ENCODE results near the gene EFEMP1.

EFEMP1 gene

DNA sequence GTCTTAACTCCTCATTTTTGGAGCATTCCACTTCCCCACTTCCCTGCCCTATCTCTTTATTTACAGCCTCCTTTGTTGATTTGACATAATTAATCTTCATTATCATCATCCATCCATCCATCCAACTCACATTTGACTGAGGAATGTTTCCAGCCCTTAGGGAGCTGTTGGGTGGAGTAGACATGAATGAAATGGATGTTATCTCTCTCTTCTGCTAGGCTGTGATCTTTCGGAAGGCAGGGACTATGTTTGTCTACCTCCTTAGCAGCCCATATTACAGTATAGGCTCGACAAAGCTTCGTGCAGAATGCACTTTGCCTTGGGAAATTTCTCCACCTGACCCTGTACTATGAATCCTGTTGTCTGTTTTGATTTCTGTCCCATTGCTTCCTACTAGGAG, 7.7 kb upstream of the EFEMP1 start:
- DNase-seq (ENCODE audit: insufficient read length) (no peak), FAIRE-seq (no peak)
- no peak for TF ChIP-seq POLR2AphosphoS5 (IDR thresholded peaks at IDR 0.05; ENCODE audit: low read depth, low read length)
- no peak for TF ChIP-seq TAF1 (IDR thresholded peaks at IDR 0.05; ENCODE audit: borderline replicate concordance, low read depth, low read length)
- TF ChIP-seq POLR2A (IDR thresholded peaks at IDR 0.05; ENCODE audit: low read depth, low read length), result no peak

DNA sequence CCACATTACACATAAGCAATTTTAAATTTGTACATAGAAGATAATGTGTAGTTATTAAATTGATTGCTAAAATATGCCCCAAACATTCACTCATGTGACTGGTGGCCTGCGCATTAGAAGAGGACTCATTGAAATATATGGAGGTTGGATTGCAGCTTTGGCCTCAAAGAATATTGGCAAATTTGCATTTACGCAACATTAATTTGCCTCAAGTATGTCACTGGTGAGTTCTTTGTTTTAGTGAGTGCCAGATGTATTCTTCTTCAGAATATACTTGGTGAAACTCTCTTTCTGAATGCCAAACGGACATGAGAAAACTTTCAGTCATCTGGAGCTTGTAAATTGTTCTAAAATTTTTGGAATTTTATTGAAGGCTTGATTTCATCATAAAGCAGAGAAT, 5.9 kb upstream of the EFEMP1 start:
- TF ChIP-seq POLR2A (IDR thresholded peaks at IDR 0.05; ENCODE audit: low read depth, low read length) (no peak), TAF1 (IDR thresholded peaks at IDR 0.05; ENCODE audit: borderline replicate concordance, low read depth, low read length) (no peak), POLR2AphosphoS5 (IDR thresholded peaks at IDR 0.05; ENCODE audit: low read depth, low read length) (no peak)
- DNase-seq (ENCODE audit: insufficient read length) (no peak), FAIRE-seq (no peak)

DNA sequence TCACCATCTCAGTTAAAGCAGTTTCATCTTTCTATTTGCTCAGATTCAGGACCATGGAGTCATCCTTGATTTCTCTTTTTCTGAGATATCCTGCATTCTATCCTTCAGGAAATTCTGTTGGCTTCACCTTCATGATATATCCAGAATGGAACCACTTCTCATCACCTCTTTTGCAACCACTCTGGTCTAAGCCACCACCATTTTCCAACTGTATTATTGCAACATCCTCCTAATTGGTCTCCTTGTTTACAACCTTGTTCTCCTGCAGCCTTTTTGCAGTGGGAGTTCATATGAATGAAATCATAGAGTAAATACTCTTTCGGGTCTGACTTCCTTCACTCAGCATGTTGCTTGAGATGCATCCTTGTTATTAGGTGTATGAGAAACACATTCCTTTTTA, 3.4 kb upstream of the EFEMP1 start:
- TF ChIP-seq POLR2A (IDR thresholded peaks at IDR 0.05; ENCODE audit: low read depth, low read length) (no peak), POLR2AphosphoS5 (IDR thresholded peaks at IDR 0.05; ENCODE audit: low read depth, low read length) (no peak), TAF1 (IDR thresholded peaks at IDR 0.05; ENCODE audit: borderline replicate concordance, low read depth, low read length) (no peak)
- DNase-seq (ENCODE audit: insufficient read length) (no peak), FAIRE-seq (no peak)

DNA sequence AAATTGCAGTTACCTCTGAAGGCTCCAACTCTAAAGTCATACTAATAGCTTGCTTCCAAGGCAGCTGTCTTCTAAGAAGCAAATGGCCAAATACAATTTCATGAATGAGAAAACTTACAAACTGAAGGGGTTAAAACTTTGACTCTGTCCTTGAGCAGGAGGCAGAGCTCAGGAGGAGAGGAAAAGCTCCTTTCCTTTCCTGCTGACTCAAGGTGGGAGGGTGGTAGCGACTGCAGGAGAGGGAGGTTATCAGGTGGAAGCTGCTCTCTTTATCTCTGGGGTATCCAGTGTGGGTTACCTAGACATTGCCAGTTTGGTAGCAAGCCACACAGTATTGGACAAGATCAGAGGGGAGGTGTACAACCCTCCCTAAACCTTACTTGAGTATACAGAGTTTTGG, 2.7 kb upstream of the EFEMP1 start:
- DNase-seq (ENCODE audit: insufficient read length) (no peak), FAIRE-seq (no peak)
- TF ChIP-seq POLR2A (IDR thresholded peaks at IDR 0.05; ENCODE audit: low read depth, low read length) (no peak), POLR2AphosphoS5 (IDR thresholded peaks at IDR 0.05; ENCODE audit: low read depth, low read length) (no peak), TAF1 (IDR thresholded peaks at IDR 0.05; ENCODE audit: borderline replicate concordance, low read depth, low read length) (no peak)

DNA sequence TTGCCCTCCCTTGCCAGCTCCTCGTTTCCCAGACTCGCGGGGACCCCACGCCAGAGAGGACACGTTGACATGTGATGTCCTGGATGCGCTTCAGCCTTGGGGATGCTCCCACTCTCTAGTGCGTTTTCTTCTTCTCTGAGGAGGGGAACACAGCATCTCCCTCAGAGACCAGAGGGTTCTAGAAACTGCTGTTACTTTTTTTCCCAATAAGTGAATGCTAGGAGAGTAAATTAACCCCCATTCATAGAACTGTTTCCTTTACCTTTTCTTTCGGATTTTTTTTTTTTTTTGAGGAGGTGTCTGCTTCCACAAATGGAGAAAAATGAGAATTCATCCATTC, 370 bp upstream of the EFEMP1 start:
- TF ChIP-seq POLR2AphosphoS5 (IDR thresholded peaks at IDR 0.05; ENCODE audit: low read depth, low read length) (no peak), POLR2A (IDR thresholded peaks at IDR 0.05; ENCODE audit: low read depth, low read length) (no peak), TAF1 (IDR thresholded peaks at IDR 0.05; ENCODE audit: borderline replicate concordance, low read depth, low read length) (no peak)
- DNase-seq (ENCODE audit: insufficient read length) (no peak), FAIRE-seq (no peak)

DNA sequence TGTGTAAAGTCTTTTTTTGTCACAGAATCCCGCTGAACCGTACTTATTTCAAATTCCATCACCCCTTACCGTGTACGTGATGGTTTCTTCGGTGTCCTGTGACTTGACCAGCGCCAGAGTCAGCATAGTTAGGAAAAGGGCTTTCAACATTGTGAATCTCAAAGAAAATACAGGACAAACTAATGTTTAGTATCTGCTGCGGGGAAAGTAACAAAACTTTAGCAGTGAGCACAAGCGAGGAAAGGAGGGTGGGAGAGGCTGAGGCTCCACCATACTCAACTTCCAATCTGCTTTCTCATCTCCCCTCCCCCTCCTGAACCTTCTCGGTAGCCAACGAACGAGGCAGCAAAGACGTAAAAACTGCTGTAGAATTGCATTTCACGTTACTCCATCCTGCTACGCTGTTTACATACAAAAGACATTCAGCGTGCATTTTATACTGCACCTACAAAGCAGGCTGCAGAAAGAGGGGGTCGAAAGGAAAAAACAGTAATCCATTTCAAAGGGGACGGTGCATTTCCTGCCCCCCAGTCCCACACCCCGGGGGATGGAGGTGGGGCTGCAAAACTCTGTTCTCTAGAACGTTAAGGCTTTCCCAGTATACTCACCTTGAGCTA, 1.2 kb downstream of the EFEMP1 start:
- TF ChIP-seq POLR2AphosphoS5 (IDR thresholded peaks at IDR 0.05; ENCODE audit: low read depth, low read length) (no peak), POLR2A (IDR thresholded peaks at IDR 0.05; ENCODE audit: low read depth, low read length) (no peak), TAF1 (IDR thresholded peaks at IDR 0.05; ENCODE audit: borderline replicate concordance, low read depth, low read length) (no peak)
- FAIRE-seq, result no peak
- DNase-seq (ENCODE audit: insufficient read length), result no peak

DNA sequence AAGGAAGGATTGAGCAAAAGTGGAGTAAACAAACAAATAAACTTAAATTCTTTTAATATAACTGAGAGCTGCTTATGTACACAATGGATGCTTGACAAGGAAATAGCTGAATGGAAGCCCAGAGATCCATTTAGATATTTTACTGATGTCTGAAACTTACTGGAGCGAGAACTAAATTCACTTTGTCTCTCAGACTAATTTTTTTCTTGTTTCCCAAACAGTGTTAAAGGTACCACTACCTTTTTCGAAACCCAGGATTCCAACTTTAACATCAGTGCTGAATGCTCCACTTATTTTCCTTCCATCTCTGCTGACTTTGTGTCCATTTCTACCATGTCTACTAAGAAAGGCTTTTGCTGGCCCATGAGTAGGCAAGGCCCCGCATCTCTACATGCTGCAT, 4.0 kb downstream of the EFEMP1 start:
- no peak for FAIRE-seq
- no peak for DNase-seq (ENCODE audit: insufficient read length)
- TF ChIP-seq POLR2A (IDR thresholded peaks at IDR 0.05; ENCODE audit: low read depth, low read length), result no peak
- TF ChIP-seq TAF1 (IDR thresholded peaks at IDR 0.05; ENCODE audit: borderline replicate concordance, low read depth, low read length), result no peak
- no peak for TF ChIP-seq POLR2AphosphoS5 (IDR thresholded peaks at IDR 0.05; ENCODE audit: low read depth, low read length)

DNA sequence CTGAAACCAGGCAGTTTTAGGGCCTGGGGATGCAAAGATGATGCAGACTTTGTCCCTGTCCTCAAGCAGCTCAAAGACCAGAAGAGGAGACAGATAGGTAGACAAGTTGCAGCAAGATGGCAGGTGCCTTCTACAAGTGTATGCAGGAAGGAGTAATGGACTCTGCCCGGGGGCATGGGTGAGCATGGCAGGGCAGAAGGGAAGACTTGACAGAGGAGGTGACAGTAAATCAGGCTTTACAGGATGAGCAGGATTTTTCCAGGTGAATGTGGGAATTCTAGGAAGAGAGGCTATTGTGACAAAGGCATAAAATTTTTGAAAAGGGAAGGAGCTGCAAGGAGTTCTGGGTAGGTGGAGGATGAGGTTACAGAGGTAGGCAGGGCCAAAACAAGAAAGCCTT, 4.7 kb downstream of the EFEMP1 start:
- FAIRE-seq, result no peak
- no peak for DNase-seq (ENCODE audit: insufficient read length)
- TF ChIP-seq TAF1 (IDR thresholded peaks at IDR 0.05; ENCODE audit: borderline replicate concordance, low read depth, low read length), result no peak
- no peak for TF ChIP-seq POLR2AphosphoS5 (IDR thresholded peaks at IDR 0.05; ENCODE audit: low read depth, low read length)
- TF ChIP-seq POLR2A (IDR thresholded peaks at IDR 0.05; ENCODE audit: low read depth, low read length), result no peak

DNA sequence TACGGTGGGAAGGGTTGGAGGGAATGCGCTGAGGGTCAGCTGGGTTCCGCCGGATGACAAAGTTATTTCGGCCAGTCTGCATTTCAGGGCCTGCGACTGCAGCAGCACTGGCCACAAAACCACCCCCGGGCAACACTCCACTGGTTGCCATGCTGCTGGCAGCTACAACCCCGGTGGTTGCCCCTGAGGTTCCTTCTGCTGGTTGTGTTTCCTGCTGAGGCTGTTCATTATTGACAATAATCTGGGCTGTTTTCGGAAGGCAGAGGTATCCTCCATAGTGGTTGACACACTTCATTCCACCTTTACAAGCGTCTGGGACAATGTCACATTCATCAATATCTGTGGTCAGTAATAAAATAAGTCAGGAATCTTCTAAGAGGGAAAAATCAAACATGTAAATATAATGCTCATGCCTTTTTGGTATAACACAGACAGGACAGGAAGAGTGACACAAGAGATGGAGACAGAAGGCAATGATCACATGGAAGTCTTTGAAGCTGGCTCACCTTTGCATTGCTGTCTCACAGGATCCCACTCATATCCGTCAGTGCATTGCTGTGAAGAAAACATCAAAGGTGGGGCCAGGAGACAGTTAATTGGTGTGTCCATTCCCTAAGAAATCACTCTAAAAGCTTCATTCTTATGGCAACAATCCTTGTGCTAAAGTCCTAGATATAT, 5.7 kb downstream of the EFEMP1 start:
- FAIRE-seq (no peak), DNase-seq (ENCODE audit: insufficient read length) (no peak)
- no peak for TF ChIP-seq POLR2A (IDR thresholded peaks at IDR 0.05; ENCODE audit: low read depth, low read length)
- TF ChIP-seq POLR2AphosphoS5 (IDR thresholded peaks at IDR 0.05; ENCODE audit: low read depth, low read length), result no peak
- no peak for TF ChIP-seq TAF1 (IDR thresholded peaks at IDR 0.05; ENCODE audit: borderline replicate concordance, low read depth, low read length)

DNA sequence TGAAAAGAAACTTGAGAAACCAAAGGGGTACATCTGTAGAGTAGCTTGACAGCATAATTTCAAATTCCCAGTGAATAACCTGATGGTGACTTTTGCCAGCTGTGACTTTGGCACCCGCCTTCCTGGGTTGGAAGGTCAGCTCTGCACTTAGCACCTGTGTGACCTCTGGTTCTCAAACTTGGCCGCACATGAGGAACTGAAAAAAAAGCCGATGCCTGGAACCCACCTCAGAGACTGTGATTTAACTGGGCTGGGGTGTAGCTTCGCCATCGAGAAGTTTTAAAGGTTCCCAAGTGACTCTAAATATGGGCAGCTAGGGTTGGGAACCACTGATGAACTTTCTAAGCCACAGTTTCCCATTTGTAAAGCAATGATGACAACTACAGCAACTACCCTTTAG, 6.5 kb downstream of the EFEMP1 start:
- DNase-seq (ENCODE audit: insufficient read length) (no peak), FAIRE-seq (no peak)
- TF ChIP-seq TAF1 (IDR thresholded peaks at IDR 0.05; ENCODE audit: borderline replicate concordance, low read depth, low read length), result no peak
- TF ChIP-seq POLR2A (IDR thresholded peaks at IDR 0.05; ENCODE audit: low read depth, low read length), result no peak
- TF ChIP-seq POLR2AphosphoS5 (IDR thresholded peaks at IDR 0.05; ENCODE audit: low read depth, low read length), result no peak

DNA sequence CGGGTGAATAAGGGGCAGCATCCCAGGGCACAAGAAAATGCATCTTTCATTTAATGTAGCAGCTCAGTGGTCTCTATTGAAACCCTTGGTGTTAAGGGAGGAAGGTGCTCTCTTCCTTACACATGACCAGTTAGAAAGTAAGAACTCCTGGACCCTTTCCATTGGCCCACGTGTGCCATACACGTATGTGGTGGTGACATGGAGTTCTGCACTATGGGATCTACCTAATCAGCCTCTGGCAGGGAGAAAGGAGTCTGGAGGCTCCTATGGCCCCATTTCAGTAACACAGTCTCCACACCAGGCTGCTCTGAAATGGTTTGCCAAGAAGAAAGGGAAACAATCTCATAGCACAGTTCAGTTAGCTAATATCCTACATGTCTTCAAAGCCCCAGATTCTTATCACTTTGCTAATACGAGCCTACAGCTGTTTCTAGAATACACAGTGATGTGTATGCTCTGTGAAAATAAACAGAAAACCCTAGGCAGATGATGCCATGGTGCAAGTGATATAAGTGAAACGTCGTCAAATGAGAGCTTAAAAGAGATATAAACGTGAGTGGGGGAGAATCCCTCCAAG, 7.0 kb downstream of the EFEMP1 start:
- TF ChIP-seq POLR2AphosphoS5 (IDR thresholded peaks at IDR 0.05; ENCODE audit: low read depth, low read length) (no peak), POLR2A (IDR thresholded peaks at IDR 0.05; ENCODE audit: low read depth, low read length) (no peak), TAF1 (IDR thresholded peaks at IDR 0.05; ENCODE audit: borderline replicate concordance, low read depth, low read length) (no peak)
- DNase-seq (ENCODE audit: insufficient read length) (no peak), FAIRE-seq (no peak)

DNA sequence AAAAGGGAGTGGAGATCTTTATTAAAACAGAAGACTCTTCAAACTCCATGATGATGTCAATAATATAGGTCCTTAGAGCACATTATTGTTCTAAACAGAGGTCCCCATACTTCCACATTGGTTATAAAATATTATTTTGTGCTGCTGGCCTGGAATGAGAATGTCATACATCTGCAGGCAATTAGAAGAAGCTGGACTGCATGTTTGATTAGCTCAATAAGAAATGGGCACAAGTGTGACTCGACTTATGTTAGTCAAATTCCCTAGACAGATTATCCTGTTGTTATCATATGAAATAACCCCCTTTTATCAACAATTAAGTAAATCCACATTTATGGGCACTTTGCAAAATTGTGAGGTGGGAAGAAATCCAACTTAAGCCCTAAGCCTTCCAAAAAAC, 8.8 kb downstream of the EFEMP1 start:
- no peak for TF ChIP-seq TAF1 (IDR thresholded peaks at IDR 0.05; ENCODE audit: borderline replicate concordance, low read depth, low read length)
- TF ChIP-seq POLR2A (IDR thresholded peaks at IDR 0.05; ENCODE audit: low read depth, low read length), result no peak
- no peak for TF ChIP-seq POLR2AphosphoS5 (IDR thresholded peaks at IDR 0.05; ENCODE audit: low read depth, low read length)
- no peak for DNase-seq (ENCODE audit: insufficient read length)
- FAIRE-seq, result no peak

Measured in GM12892 (cell line).